ENCODE results near the gene CCSER1.
A peak's percentile ranks its signal among the peaks of the same experiment; 100 is the strongest.

CCSER1 gene

GRCh38 chr4:90127223-90127705 is at the start of gene CCSER1:
Gene CCSER1, plus strand, starts transcription at chr4:90127394.
- peak; percentile 90 for DNase-seq

GRCh38 chr4:90078440-90078839 is 48.8 kb upstream of the CCSER1 start:
- DNase-seq, result no peak

GRCh38 chr4:90080116-90080515 is 47.1 kb upstream of the CCSER1 start:
- DNase-seq, result no peak

- DNase-seq, result no peak
Observed at GRCh38 chr4:90081432-90082144, 45.6 kb upstream of the CCSER1 start.

GRCh38 chr4:90082449-90082848 is 44.7 kb upstream of the CCSER1 start:
- DNase-seq, result no peak

- no peak for DNase-seq
Observed at GRCh38 chr4:90084277-90084966, 42.8 kb upstream of the CCSER1 start.

- DNase-seq, result no peak
Observed at GRCh38 chr4:90084967-90085295, 42.3 kb upstream of the CCSER1 start.

- DNase-seq, result no peak
Observed at GRCh38 chr4:90093526-90093925, 33.7 kb upstream of the CCSER1 start.

GRCh38 chr4:90095000-90095399 is 32.2 kb upstream of the CCSER1 start:
- no peak for DNase-seq

- DNase-seq, result no peak
Observed at GRCh38 chr4:90099812-90100211, 27.4 kb upstream of the CCSER1 start.

GRCh38 chr4:90103991-90104390 is 23.2 kb upstream of the CCSER1 start:
- DNase-seq, result no peak

- no peak for DNase-seq
Observed at GRCh38 chr4:90105274-90105673, 21.9 kb upstream of the CCSER1 start.

- no peak for DNase-seq
Observed at GRCh38 chr4:90112715-90113114, 14.5 kb upstream of the CCSER1 start.

GRCh38 chr4:90113881-90114457 is 13.2 kb upstream of the CCSER1 start:
- DNase-seq, result no peak

- peak; percentile 68 for DNase-seq
Observed at GRCh38 chr4:90118527-90119195, 8.5 kb upstream of the CCSER1 start.

GRCh38 chr4:90120037-90120436 is 7.2 kb upstream of the CCSER1 start:
- DNase-seq, result peak; percentile 68

GRCh38 chr4:90120815-90121214 is 6.4 kb upstream of the CCSER1 start:
- DNase-seq, result no peak

GRCh38 chr4:90121676-90122354 is 5.4 kb upstream of the CCSER1 start:
- no peak for DNase-seq

- no peak for DNase-seq
Observed at GRCh38 chr4:90122355-90122748, 4.8 kb upstream of the CCSER1 start.

- no peak for DNase-seq
Observed at GRCh38 chr4:90124276-90124675, 2.9 kb upstream of the CCSER1 start.

GRCh38 chr4:90126805-90127204 is 389 bp upstream of the CCSER1 start:
- DNase-seq, result peak; percentile 33

- peak; percentile 62 for DNase-seq
Observed at GRCh38 chr4:90127706-90128345, 632 bp downstream of the CCSER1 start.

Data from NCI-H82 (cell line).